K562 (cell line): ENCODE measurements around the gene KRTAP1-1. TPM values are rescaled to one million over a fixed set of nuclear protein-coding genes. Genes with fewer than 3 reads are reported as not detected.

Source experiments
- ARID1B ChIP-seq: fragments of 450-650 bp; IDR thresholded peaks from 2 replicates; pipeline ENCODE4 v1.6.1; 2016; ENCODE audit warnings: antibody characterized with exemption, mild to moderate bottlenecking, inconsistent platforms
- ATF1 ChIP-seq, 2 experiments: fragments of 450-650 bp in 1 of 2; IDR thresholded peaks; 2 replicates each; pipeline ENCODE4 v1.6.1; 2016; ENCODE audit warnings: missing compliant biosample characterization in 1 of 2, missing genetic modification characterization in 1 of 2
- C11orf30 ChIP-seq: fragments of 450-650 bp; IDR thresholded peaks from 2 replicates; pipeline ENCODE4 v1.6.1; 2016; ENCODE audit warnings: low read depth, mild to moderate bottlenecking
- CBFA2T3 ChIP-seq: fragments of 450-650 bp; IDR thresholded peaks from 2 replicates; pipeline ENCODE4 v1.6.1; 2017
- CREM ChIP-seq: IDR thresholded peaks from 2 replicates; pipeline ENCODE4 v1.6.1; 2014; ENCODE audit warnings: antibody characterized with exemption, low read depth
- HDAC6 ChIP-seq: IDR thresholded peaks from 2 replicates; pipeline ENCODE4 v1.6.1; 2012; ENCODE audit warnings: low read depth, mild to moderate bottlenecking, control low read depth, inconsistent platforms, low read length, moderate library complexity
- L3MBTL2 ChIP-seq: fragments of 450-650 bp; IDR thresholded peaks from 2 replicates; pipeline ENCODE4 v1.6.1; 2016; ENCODE audit warnings: mild to moderate bottlenecking, moderate library complexity
- ZNF354B ChIP-seq: fragments of 250-450 bp; sonication (Bioruptor Pico); IDR thresholded peaks from 2 replicates; pipeline ENCODE4 v1.4.0; 2020
- ZNF584 ChIP-seq: fragments of 200-800 bp; sonication (Bioruptor generic); IDR thresholded peaks from 2 replicates; pipeline ENCODE4 v1.6.1; 2016; ENCODE audit warnings: low read depth, mild to moderate bottlenecking, missing genetic modification characterization, missing compliant biosample characterization
- polyA plus RNA-seq, 8 experiments: library from polyadenylated mRNA; depleted of rRNA in 4 of 8; stranded (reverse) in 5 of 8; unstranded in 3 of 8; fragments of >200 nt; fragmentation: Nextera tagmentation in 2 of 8; fragmentation: Illumina TruSeq in 1 of 8; extraction: Ambion mirVana in 2 of 8; extraction: Trizol in 1 of 8; gene quantifications; 2 replicates each; pipeline versions ENCODE4 v1.2.1 to v1.2.3, GENCODE V29; 2011 to 2014; ENCODE audit warnings: inconsistent platforms in 1 of 8, missing spikeins in 1 of 8
- total RNA-seq, 7 experiments: library from RNA; depleted of rRNA in 6 of 7; stranded (reverse); fragments of >200 nt in 6 of 7; fragmentation: Illumina TruSeq in 2 of 7; extraction: Trizol in 2 of 7; gene quantifications; 2 replicates each; pipeline versions ENCODE4 v1.2.1 to v1.2.3, GENCODE V29; 2011 to 2021; ENCODE audit warnings: low replicate concordance in 1 of 7
- TF ChIP-seq, protein P1 (sequence below), 2 experiments: fragments of 150-350 bp in 1 of 2; IDR thresholded peaks; 2 replicates each; pipeline ENCODE4 v1.6.1; 2012 to 2016; ENCODE audit warnings: low read depth in 2 of 2, low read length in 2 of 2, mild to moderate bottlenecking in 1 of 2, moderate library complexity in 1 of 2
- TF ChIP-seq, protein P2 (sequence below), 2 experiments: fragments of 450-650 bp in 1 of 2; IDR thresholded peaks; 2 replicates each; pipeline ENCODE4 v1.6.1; 2011 to 2017; ENCODE audit warnings: low read depth in 2 of 2, antibody characterized with exemption in 1 of 2, borderline replicate concordance in 1 of 2, low read length in 1 of 2, mild to moderate bottlenecking in 1 of 2, mixed read lengths in 1 of 2; ENCODE audit not compliant: control insufficient read depth in 1 of 2
- TF ChIP-seq, protein P3 (sequence below): fragments of 450-650 bp; formaldehyde crosslinking; IDR thresholded peaks from 2 replicates; pipeline ENCODE4 v1.4.0; 2020; ENCODE audit warnings: mild to moderate bottlenecking
- TF ChIP-seq, protein P4 (sequence below): fragments of 250-450 bp; sonication (Bioruptor Pico); IDR thresholded peaks from 2 replicates; pipeline ENCODE4 v1.4.0; 2020
- TF ChIP-seq, protein P5 (sequence below): sonication (generic); formaldehyde crosslinking; IDR thresholded peaks from 2 replicates; pipeline ENCODE4 v1.8.1; 2022; ENCODE audit warnings: missing genetic modification reagents

The KRTAP1-1 gene
- total and polyA plus RNA-seq, 9 of the 15 experiments (the other 6 are each of a cell fraction or from before 2014, with no cell fraction given): not detected

DNA sequence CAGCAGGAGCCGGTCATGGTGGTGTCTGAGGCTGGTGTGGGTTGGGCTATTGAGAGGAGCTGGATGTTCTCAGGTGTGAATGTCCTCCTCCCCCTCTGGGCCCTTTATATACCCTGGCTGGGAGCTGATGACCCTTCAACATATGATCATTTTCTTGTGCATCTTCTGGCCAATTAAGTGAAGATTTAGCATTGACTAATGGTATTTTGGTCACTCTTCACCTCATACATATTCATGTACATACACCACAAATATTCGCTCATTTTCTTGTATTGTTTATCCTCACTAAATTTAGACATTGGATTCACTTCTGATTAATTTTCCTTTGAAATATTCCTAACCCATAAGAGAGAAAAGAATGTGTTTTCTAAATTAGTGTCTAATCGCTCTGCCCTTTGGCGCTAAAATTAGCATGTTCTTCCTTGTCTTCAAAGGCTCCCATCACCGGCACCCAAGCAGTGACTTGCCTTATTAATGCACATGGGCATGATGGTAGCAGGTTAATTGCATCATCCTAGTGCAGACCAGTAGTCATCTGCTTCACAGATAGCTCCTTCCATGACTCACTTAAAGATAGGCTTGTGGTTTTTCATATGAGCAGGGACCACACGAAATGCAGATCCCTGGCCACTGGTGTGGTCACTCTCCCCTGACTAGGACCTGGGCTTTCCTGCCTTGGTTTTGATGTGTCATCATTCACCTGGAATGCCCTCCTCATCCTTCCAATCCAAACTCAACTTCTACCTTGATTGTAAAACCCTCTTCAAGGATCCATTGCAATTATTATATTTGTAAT is 24.8 kb upstream of the KRTAP1-1 start, which contains the start of gene KRTAP2-4 (continued):
- TF ChIP-seq, protein P1, sequence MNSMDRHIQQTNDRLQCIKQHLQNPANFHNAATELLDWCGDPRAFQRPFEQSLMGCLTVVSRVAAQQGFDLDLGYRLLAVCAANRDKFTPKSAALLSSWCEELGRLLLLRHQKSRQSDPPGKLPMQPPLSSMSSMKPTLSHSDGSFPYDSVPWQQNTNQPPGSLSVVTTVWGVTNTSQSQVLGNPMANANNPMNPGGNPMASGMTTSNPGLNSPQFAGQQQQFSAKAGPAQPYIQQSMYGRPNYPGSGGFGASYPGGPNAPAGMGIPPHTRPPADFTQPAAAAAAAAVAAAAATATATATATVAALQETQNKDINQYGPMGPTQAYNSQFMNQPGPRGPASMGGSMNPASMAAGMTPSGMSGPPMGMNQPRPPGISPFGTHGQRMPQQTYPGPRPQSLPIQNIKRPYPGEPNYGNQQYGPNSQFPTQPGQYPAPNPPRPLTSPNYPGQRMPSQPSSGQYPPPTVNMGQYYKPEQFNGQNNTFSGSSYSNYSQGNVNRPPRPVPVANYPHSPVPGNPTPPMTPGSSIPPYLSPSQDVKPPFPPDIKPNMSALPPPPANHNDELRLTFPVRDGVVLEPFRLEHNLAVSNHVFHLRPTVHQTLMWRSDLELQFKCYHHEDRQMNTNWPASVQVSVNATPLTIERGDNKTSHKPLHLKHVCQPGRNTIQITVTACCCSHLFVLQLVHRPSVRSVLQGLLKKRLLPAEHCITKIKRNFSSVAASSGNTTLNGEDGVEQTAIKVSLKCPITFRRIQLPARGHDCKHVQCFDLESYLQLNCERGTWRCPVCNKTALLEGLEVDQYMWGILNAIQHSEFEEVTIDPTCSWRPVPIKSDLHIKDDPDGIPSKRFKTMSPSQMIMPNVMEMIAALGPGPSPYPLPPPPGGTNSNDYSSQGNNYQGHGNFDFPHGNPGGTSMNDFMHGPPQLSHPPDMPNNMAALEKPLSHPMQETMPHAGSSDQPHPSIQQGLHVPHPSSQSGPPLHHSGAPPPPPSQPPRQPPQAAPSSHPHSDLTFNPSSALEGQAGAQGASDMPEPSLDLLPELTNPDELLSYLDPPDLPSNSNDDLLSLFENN (IDR thresholded peaks at IDR 0.05; ENCODE audit: low read depth in 2 of 2, low read length in 2 of 2): no peak
- peak; percentile 84 for TF ChIP-seq ZNF584
- TF ChIP-seq HDAC6: no peak
- TF ChIP-seq ATF1 (CRISPR knock-in tag; IDR thresholded peaks at IDR 0.05): no peak
- peak; percentile 62 for TF ChIP-seq ATF1 (tag; IDR thresholded peaks at IDR 0.05)
- TF ChIP-seq, protein P2, sequence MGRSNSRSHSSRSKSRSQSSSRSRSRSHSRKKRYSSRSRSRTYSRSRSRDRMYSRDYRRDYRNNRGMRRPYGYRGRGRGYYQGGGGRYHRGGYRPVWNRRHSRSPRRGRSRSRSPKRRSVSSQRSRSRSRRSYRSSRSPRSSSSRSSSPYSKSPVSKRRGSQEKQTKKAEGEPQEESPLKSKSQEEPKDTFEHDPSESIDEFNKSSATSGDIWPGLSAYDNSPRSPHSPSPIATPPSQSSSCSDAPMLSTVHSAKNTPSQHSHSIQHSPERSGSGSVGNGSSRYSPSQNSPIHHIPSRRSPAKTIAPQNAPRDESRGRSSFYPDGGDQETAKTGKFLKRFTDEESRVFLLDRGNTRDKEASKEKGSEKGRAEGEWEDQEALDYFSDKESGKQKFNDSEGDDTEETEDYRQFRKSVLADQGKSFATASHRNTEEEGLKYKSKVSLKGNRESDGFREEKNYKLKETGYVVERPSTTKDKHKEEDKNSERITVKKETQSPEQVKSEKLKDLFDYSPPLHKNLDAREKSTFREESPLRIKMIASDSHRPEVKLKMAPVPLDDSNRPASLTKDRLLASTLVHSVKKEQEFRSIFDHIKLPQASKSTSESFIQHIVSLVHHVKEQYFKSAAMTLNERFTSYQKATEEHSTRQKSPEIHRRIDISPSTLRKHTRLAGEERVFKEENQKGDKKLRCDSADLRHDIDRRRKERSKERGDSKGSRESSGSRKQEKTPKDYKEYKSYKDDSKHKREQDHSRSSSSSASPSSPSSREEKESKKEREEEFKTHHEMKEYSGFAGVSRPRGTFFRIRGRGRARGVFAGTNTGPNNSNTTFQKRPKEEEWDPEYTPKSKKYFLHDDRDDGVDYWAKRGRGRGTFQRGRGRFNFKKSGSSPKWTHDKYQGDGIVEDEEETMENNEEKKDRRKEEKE (IDR thresholded peaks at IDR 0.05; ENCODE audit: borderline replicate concordance in 1 of 2, control insufficient read depth in 1 of 2, low read depth in 2 of 2, low read length in 1 of 2): no peak
- TF ChIP-seq, protein P3, sequence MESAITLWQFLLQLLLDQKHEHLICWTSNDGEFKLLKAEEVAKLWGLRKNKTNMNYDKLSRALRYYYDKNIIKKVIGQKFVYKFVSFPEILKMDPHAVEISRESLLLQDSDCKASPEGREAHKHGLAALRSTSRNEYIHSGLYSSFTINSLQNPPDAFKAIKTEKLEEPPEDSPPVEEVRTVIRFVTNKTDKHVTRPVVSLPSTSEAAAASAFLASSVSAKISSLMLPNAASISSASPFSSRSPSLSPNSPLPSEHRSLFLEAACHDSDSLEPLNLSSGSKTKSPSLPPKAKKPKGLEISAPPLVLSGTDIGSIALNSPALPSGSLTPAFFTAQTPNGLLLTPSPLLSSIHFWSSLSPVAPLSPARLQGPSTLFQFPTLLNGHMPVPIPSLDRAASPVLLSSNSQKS (CRISPR knock-in tag): no peak
- peak; percentile 99 for TF ChIP-seq L3MBTL2
- TF ChIP-seq, protein P4, sequence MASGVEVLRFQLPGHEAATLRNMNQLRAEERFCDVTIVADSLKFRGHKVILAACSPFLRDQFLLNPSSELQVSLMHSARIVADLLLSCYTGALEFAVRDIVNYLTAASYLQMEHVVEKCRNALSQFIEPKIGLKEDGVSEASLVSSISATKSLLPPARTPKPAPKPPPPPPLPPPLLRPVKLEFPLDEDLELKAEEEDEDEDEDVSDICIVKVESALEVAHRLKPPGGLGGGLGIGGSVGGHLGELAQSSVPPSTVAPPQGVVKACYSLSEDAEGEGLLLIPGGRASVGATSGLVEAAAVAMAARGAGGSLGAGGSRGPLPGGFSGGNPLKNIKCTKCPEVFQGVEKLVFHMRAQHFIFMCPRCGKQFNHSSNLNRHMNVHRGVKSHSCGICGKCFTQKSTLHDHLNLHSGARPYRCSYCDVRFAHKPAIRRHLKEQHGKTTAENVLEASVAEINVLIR (CRISPR knock-in tag): peak; percentile 34; the same call in 1 of the 2 replicates
- TF ChIP-seq ARID1B: peak; percentile 82
- TF ChIP-seq C11orf30: peak; percentile 66; the same call in 1 of the 2 replicates
- TF ChIP-seq CBFA2T3: no peak; the same call in 1 of the 2 replicates
- TF ChIP-seq, protein P5, sequence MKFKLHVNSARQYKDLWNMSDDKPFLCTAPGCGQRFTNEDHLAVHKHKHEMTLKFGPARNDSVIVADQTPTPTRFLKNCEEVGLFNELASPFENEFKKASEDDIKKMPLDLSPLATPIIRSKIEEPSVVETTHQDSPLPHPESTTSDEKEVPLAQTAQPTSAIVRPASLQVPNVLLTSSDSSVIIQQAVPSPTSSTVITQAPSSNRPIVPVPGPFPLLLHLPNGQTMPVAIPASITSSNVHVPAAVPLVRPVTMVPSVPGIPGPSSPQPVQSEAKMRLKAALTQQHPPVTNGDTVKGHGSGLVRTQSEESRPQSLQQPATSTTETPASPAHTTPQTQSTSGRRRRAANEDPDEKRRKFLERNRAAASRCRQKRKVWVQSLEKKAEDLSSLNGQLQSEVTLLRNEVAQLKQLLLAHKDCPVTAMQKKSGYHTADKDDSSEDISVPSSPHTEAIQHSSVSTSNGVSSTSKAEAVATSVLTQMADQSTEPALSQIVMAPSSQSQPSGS (CRISPR knock-in tag): no peak
- peak; percentile 36; the same call in 1 of the 2 replicates for TF ChIP-seq CREM
- TF ChIP-seq ZNF354B: no peak
